ENCODE results near the gene ITIH3.

Gene ITIH3

DNA sequence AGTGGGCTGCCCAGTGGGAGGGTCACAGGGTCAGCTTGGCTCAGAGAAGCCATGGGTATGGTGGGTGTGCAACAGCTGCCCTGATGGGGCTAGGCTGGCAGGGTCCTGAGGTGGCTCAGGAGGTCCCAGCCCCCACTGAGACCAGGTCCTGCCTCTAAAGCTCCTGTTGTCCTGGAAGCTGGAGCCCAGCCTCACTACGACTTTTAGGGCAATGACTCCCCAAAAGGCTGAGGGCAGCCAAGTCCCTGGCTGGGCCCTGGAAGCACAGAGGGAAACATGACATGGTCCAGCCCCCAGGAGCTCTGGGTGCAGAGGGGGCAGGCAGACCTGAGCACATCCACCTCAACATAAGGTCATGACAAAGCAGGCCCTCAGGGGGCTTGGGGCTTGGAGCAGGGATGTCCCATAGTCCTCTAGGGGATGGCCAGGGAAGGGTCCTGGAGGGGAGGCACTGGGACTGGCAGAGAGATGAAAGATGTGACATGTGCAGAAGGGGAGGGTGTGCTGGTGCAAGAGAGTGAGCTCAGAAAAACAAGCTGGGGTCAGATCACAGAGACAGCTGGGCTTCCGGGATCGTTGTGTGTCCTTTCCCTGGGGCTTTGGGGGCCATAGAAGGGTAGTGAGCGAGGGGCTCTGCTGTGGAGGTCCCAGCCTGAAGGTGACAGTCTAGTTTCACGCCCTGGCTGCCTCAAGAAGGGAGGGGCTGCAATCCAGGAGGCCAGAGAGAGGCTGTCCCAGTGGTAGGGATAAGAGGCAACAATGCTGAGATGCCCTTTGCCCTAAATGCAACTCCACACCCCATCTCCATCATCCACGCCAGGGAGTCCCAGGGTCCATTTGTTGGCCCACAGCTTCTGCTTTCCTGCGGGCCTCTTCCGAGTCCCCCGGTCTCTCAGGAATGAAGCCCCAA lies 639 bp upstream of the ITIH3 start:
- DNase-seq (ENCODE audit: low read depth): no peak

DNA sequence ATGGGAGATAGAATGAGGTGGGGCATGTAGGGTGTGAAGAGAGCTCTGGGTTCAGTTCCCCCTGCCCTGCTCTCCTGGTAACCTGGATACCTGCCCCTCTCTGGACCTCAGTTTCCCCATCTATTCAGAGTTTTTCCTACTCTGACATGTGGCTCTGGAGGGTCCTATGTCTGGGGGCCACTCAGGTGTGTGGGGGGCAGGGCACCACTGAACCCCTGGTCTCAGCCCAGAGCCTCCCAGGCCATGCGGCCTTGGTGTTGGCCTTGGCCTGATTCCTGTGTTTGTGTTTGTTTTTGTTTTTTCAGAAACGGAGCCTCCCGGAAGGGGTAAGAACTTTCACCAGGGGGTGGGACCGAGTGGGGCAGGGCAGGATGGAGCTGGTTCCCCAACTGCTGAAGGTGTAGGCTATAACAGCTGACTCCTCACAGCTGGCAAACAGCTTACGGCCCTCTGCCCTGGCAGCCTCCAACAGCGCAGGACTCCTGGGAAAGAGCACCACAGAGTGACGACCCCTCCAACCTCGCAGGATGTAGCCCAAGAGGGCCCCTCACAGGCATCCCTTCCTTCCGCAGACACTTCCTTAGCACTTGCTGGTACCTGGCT lies 803 bp downstream of the ITIH3 start:
- DNase-seq (ENCODE audit: low read depth): no peak

DNA sequence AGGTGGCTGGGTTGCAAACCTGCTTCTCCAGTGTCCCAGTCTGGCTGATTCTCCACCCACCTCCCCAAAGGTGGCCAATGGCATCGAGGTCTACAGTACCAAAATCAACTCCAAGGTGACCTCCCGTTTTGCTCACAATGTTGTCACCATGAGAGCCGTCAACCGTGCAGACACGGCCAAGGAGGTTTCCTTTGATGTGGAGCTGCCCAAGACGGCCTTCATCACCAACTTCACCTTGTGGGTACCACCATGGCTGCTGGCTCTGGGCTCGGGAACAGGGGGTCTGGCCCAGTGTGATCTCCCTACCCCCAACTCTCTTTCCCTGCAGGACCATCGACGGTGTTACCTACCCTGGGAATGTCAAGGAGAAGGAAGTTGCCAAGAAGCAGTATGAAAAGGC lies 1.8 kb downstream of the ITIH3 start:
- DNase-seq (ENCODE audit: low read depth): no peak

DNA sequence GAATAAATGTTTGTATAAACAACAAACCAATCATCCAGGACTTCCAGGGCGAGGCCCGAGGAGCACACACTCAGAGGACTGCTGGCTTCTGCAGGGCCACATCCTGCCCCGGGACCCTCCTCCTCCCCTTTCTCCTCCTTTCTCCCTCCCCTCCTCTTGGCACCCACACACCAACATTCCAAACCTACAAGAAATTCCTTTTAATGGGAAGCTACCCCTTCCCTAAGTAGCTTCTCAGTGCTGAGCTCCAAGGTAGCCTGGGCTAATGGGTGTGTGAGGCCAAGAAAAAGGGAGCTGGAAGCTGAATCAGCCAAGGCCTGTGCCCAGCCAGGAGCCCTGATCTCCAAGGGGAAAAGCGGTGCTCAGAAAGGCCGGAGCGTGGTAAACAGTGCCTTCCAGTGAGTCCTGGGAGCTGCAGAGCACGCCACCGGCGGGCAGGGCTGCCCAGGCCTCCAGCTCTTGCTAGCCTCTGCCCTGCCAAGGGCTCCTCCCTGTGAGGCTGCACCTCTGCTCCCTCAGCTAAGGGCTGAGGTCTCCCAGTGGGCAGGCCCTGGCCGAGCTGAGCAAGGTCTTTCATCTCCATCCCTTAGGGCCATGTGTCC lies 3.9 kb downstream of the ITIH3 start:
- DNase-seq (ENCODE audit: low read depth): no peak

DNA sequence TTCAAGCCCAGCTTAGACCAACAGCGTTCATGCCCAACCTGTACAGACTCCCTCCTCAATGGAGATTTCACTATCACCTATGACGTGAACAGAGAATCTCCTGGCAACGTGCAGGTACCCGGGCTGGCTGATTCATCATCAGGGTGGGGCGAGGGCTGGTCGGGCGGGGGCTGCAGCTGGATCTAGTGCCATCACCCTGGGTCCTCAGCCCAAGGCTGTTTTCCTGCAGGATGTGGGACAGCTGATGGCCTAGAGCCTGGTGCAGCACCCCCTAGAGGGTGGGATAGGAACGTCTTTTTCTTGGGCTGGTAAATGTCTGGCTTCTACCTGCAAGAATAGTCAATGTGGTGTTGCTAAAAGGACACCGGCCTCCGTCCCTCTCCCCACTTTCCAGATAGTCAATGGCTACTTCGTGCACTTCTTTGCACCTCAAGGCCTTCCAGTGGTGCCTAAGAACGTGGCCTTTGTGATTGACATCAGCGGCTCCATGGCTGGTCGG lies 4.4 kb downstream of the ITIH3 start:
- DNase-seq (ENCODE audit: low read depth): no peak

DNA sequence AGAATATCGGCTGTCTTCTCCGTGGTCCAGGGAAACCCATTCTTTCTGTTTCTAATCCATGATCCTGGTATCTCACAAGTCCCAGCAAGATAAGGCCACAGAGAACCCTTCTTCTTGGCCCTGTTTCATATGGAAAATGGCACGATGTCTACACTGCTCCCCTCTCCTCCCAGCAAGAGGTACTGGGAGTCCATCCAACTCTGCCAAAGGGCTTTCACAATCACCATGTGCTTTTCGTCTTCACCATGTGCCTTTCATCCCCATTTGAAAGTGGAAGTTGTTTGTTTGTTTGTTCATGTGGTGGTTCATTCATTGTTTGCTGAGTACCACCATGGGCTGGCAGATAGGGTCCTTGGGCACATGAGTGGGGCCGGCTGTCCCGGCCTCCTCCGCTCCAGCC lies 5.5 kb downstream of the ITIH3 start:
- DNase-seq (ENCODE audit: low read depth): no peak

DNA sequence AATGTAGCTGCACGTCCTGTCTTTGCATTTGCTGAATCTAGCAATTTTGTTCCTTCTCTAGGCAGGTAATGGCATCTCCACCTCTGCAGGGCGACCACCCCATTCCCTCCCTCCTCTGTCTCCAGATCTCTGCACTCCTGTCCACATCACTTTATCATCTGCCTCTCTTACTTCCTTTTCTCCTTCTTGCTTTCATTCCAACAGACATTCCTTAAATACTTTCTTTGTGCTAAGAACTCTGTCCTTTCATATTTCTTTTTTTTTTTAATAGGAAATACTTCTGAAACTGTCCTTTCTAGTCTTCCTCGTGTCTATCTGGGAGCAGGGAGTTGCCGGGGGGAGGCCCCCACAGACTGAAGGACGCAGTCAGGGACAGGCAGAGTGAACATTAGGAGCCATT lies 7.2 kb downstream of the ITIH3 start:
- DNase-seq (ENCODE audit: low read depth): no peak

DNA sequence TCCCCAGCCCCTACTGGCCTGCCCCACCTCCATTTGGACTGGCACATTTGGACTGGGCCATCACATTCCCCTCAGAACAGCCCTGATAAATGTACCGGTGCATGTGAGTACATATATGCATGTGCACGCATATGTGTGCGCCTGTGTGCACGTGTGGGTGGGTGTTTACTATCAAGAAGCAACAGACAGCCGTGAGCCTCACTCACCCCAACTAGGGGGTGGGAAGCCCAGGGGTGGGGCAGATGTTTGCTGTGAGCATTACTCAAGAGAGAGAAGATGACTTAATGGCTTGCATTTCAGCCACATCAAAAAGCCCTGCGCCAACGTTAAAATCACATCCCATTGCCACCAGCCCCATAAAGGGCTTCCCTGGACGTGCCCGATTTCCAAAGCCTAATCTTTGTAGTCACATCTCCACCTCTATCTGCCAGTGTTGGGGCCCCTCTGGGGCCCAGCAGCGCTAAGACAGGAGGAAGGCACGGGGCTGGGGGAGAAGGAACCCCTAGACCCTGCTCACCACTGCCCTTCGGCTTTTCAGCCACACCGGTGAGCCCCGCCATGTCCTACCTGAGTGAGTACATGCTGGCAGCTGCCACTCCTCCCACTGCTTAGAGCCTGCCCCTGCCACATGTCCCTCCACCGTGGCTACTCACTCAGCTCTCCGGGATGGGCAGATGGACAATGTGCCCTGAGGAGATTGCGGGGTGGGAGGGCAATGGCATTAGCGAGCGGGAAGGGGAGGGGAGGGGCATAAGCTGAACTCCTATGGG lies 10.9 kb downstream of the ITIH3 start:
- no peak for DNase-seq (ENCODE audit: low read depth)

DNA sequence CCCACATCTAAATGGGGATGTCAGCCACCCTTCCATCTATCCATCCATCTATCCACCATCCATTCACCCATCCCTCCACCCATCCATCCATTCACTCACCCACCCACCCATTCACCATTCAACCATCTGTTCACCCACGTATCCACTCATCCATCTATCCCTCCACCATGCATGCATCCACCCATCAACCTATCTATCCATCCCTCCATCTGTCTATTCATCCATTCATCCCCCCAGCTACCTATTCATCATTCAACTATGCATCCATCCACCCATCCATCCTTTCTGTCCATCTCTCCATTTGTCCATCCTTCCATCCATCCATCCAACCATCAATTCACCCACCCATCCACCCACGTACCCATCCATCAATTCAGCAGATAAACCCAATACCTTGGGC lies 14.6 kb downstream of the ITIH3 start:
- no peak for DNase-seq (ENCODE audit: low read depth)

DNA sequence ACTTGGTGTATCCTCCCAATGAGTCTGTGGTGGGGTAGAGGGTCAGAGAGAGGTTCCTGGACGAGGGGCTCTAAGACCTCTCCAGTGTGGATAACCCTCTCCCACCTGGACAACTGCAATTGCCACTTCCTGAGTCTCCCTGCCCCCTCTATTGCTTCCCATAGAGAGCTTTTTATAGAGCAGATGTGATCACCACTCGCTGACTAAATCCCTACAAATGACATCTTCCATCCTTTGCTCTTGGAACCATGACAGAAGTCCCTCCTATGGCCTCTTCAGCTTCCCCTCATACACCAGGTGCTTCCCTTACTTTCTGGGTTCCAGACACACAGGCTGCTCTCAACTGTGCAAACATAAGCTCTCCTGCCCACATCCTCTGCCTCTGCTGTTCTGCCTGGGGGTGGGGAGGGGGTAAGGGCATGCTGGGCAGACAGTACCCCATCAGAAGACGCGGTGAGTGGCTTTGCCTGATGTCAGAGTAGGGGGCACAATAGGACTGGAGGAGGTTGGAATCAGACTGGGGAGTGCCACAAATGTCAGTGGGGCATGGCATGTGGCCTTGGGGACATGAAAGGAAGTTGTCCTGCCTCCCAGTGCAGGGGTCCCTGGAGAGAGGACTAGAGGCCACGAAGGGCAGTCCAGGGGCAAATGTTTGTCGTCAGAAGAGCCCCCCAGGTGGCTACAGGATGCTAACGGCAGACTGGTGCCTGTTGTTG lies 15.2 kb downstream of the ITIH3 start:
- DNase-seq (ENCODE audit: low read depth): no peak

DNA sequence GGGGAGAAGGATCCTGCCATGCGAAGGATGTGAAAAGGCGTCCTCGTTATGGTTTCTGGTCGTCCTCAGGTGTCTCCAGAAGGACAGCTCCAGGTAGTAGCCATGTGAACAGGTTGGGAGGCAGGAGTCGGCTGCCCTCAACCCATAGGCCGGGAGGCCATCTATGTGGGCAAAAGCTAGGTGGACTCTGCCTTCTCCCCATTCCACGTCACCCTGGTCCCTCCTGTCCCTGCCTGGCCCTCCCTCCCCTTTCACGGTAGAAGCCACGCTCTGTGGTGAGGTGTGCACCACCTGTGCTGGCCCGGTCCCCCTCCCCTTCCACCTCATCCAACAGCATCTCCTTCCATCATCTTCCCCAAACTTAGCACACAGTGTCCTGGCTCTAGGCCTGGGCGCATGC lies 16.3 kb downstream of the ITIH3 start:
- DNase-seq (ENCODE audit: low read depth): no peak

DNA sequence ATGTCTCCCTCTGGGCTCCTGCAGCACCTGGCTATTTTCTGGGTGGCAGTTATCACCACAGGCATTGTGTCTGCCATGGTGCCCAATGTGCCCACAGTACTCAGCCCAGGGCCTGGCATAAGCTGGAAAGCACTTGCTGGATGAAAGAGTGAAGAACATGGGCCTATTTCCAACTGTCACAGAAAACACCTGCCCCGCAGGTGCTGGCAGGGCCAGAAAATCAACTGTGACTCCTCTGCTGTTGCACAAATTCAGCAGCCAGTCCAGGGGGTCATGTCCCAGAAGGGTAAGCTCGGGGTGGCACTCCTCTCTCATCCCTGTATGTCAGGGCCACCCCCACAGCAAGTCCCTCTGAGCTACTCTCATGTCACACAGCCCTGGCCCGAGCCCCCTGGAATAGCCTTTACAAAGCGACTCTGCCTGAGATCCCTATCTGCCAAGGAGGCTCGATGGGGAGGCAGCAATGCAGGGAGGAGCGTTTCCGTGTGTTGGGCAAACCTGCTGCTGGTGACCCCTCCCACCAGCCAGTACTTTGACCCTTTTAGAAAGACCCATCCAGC lies 16.9 kb downstream of the ITIH3 start:
- DNase-seq (ENCODE audit: low read depth): no peak

DNA sequence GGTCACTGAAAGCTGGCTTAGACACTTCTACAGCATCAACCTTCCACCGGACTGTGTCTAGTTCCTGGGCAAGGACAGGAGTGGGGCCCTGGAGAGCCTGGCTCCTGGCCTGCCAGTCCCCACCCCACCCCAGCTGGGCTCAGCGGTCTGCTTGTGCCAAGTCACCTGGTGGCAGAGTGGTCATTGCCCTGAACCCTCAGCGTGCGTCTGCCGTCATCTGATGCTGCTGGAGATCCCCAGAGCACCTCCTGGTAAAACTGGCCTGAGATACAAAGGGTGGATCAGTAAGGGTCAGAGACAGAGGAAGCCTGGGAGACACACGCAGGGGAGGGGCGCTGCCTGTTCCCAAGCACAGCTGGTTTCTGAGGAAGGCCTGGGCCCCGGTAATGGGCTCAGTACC lies 19.2 kb downstream of the ITIH3 start:
- no peak for DNase-seq (ENCODE audit: low read depth)

DNA sequence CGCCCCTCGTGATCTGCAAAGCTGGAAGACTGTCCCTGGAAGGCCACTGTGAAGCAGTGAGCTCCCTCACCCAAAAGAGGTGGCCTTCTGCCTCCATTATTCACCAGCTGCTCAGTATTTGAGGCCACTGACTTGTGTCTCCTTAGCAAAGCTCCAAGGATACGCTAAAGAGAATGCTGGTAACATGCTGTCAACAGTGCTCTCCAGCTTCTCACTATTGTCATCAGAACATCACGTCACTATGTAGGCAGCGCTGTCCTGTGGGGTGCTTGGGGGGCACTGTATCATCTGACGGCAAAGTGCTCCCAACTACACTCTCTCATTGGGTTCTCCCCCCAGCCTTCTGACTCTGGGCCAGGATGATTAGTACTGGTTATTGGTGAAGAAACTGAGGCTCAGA lies 21.6 kb downstream of the ITIH3 start:
- DNase-seq (ENCODE audit: low read depth): no peak

DNA sequence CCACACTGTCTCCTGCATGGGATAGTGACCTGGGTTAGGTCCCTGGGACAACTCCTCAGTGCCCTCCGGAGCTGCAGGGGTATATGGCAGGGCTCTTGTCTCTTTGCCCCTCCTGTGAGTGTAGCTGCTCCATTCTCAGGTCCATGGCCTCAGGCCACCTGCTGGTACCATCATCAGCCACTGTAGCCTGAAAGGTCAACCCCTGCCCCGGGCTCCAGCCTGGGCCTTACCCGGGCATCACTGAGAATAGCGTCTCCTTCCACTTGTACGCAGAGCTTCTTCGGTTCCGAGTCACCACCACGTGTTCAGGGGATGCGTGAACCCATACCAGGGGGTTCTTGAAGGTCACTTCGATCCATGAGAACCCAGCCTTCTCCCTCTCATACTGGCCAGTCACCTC lies 22.1 kb downstream of the ITIH3 start:
- DNase-seq (ENCODE audit: low read depth): no peak

DNA sequence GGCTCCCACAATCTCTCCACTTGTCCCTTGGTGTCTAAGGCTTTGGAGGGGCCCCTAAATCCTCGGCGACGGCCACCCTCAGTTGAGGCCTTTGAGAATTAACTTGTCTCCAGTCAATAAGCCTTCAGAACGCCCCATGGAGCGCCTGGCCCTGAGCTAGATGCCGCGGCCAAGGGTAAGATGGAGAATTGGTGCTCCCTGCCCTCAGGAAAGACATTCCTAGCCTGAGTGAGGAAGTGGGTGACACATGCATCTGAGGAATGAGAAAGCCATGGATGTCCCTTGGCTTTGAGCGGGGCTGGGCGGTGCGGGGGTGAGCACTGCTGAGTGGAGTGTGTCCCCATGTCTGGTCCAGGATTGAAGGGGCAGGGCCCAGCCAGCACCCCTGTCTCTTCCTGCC lies 22.6 kb downstream of the ITIH3 start:
- DNase-seq (ENCODE audit: low read depth): no peak

DNA sequence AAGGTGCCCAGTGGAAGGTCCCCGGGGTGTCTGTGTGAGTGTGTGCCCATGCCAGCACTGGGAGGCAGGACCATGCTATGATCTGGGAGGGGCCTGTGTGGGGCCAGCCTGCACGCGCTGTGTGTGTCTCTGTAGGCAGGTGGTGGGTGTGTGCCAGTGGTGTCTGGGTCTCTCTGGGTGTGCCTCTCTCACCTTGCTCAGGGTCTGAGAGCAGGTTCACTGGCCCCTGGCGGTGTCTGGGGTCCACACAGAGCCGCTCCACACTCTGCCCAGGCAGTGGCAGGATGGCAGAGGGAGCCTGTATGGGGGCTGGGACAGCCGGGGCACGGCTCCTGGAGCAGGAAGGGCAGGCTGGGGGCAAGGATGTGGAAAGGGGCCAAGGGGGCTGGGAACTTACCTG lies 23.3 kb downstream of the ITIH3 start:
- DNase-seq (ENCODE audit: low read depth): no peak

DNA sequence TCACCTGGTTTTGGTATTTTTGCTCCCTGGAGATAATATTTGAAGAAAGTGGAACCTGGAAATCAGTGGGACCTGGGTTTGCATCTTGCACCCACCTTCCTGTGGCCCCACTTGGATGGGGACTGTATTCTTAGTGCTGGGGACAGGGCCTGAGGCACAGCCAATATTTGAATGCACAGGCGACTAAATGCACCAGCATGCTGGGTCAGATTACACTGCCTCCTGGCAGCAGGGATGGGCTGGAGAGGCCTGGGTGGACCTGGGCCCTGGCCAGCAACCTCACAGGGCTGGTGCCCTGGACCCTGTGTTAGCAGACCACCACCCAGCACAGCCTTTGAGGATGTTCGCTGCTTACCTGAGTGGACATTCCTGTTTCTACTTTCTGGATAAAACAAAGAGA lies 25.3 kb downstream of the ITIH3 start:
- DNase-seq (ENCODE audit: low read depth): no peak

DNA sequence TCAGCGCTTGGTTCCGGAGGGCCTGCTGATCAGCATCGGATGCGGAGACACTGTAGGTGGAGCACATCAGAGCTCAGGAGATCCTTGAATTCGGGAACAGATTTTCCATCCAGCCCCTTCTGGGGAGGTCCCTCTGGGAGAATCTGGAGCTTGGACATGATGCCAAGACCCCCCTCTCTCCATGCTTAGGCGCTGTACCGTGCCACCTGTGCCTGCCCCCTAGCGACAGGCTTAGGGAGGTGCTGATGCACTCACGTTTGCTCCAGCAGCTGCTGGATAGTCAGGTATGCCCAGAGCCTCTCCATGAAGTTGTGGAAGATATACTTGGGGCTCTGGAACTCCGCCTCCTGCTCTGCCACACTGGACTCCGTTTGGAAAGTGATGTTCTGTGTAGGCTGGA lies 26.1 kb downstream of the ITIH3 start:
- DNase-seq (ENCODE audit: low read depth): no peak

DNA sequence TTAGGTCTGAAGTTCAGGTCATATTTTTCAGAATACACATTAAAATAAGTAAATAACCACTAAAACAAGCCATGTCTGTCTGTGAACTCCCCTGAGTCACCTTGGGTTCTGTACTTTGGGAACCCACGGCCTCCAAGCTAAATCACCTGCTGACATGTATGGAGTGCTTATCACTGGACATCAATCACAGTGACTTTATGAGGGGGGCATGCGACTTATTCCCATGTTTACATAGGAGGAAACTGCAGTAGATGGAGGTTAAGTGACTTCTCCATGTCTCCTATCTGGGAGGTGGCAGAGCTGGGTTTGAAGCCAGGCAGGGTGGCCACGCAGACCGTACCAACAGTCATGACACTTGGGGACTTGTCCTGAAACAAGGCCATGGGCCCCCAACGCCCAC lies 27.8 kb downstream of the ITIH3 start:
- DNase-seq (ENCODE audit: low read depth): no peak

DNA sequence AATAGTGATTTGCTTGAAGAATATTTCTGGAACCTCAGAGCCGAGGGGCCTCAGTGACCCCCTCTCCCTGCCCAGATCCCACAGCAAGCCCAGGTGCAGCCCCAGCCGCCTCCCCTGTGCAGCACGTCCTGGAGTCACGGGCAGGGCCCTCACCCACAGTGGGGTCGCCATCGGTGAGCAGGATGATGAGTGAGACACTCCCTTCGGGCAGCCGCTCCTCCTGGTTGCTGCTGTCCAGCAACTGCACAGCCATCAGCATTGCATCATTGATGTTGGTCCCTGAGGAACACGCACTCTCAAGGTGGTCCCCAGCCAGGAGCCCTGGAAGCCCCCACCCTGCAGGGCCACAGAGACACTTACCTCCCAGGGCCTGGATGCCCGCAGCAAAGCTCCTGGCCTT lies 29.4 kb downstream of the ITIH3 start:
- no peak for DNase-seq (ENCODE audit: low read depth)

DNA sequence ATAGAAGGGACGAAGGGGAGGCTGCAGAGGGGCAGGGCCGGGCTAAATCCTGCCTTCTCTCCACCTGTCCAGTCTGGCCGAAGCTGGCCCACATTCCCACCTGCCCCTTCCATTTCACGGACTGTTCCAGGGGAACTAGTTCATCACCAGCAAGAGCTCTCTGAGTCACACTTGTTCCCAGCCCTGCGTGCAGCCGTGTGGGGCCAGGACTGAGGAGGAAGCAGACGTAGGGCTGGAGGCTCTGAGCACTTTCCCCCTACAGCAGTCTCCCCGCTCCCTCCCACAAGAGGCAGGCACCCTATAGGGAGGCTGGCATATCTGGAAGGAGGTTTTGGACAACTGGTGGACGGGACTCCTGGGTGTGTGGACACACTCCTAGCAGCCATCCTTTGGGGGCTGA lies 32.8 kb downstream of the ITIH3 start:
- DNase-seq (ENCODE audit: low read depth): no peak
